C4-2B (cell line): ENCODE measurements around the gene TM9SF4.

Experiments
- CTCF ChIP-seq: fragments of 450-650 bp; conservative IDR thresholded peaks from 2 replicates; pipeline ENCODE4 v1.5.1; 2017; ENCODE audit warnings: mild to moderate bottlenecking
- ZFX ChIP-seq: fragments of 450-650 bp; IDR thresholded peaks from 2 replicates; pipeline ENCODE4 v1.6.1; 2017

DNA sequence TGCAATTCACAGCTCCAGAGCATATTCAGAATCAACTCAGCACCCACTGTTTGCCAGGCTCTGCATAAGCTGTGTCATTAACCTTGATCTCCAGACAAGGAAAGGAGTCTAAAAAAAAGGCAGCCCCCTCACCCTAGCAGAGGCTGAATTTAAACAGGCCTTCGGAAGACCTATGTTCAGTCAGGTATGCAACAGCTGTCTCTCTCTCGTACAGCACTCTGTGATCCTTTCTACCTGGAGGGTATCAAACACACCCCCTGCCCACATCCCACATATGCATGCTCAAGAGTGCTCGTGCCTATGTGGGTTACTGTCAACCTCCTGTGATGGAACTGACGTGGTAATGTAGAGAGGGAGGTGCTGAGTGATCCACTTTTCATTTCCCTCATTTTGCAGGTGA lies 89.5 kb downstream of the TM9SF4 start:
- TF ChIP-seq CTCF = no peak
- no peak for TF ChIP-seq ZFX
